GM23248 (cell line): ENCODE measurements around the gene HSPB7. TPM values are rescaled to one million over a fixed set of nuclear protein-coding genes. Genes with fewer than 3 reads are reported as not detected.
"Not testable (repeated sequence)": the region's sequence is repeated elsewhere in the genome, so short reads cannot be mapped to it uniquely, and the experiment has no call there.

Experiments used
- DNase-seq: peaks from one replicate; pipeline ENCODE4 v3.0.0-alpha.2; 2015
- H2AFZ ChIP-seq: fragments of 200-600 bp; sonication (generic); 2 replicates; pipeline ENCODE4 v1.6.1; 2016; ENCODE audit warnings: antibody characterized with exemption
- H3F3A ChIP-seq: fragments of 200-600 bp; sonication (generic); 2 replicates; pipeline ENCODE4 v1.6.1; 2016; ENCODE audit warnings: mild to moderate bottlenecking, antibody characterized with exemption, mixed run types; ENCODE audit not compliant: insufficient read depth
- H3K27ac ChIP-seq: fragments of 200-600 bp; sonication (generic); 2 replicates; pipeline ENCODE4 v1.5.1; 2016; ENCODE audit warnings: mild to moderate bottlenecking
- H3K27me3 ChIP-seq: fragments of 200-600 bp; sonication (generic); replicated peaks from 2 replicates; pipeline ENCODE4 v1.6.1; 2016; ENCODE audit warnings: mild to moderate bottlenecking; ENCODE audit not compliant: insufficient read depth
- H3K36me3 ChIP-seq: fragments of 200-600 bp; sonication (generic); 2 replicates; pipeline ENCODE4 v1.6.1; 2016; ENCODE audit warnings: low read depth, mild to moderate bottlenecking
- H3K4me1 ChIP-seq: fragments of 200-600 bp; sonication (generic); 2 replicates; pipeline ENCODE4 v1.6.1; 2016; ENCODE audit warnings: mild to moderate bottlenecking; ENCODE audit not compliant: insufficient read depth
- H3K4me2 ChIP-seq: fragments of 200-600 bp; sonication (generic); one replicate; pipeline ENCODE4 v1.6.1; 2016; ENCODE audit warnings: mild to moderate bottlenecking; ENCODE audit not compliant: unreplicated experiment
- H3K4me3 ChIP-seq: fragments of 200-600 bp; sonication (generic); 2 replicates; pipeline ENCODE4 v1.5.1; 2016; ENCODE audit warnings: mild to moderate bottlenecking
- H3K79me2 ChIP-seq: fragments of 200-600 bp; sonication (generic); 2 replicates; pipeline ENCODE4 v1.6.1; 2016; ENCODE audit warnings: mild to moderate bottlenecking; ENCODE audit not compliant: insufficient read depth
- H3K9ac ChIP-seq: fragments of 200-600 bp; sonication (generic); 2 replicates; pipeline ENCODE4 v1.6.1; 2016; ENCODE audit warnings: mild to moderate bottlenecking
- H3K9me2 ChIP-seq: fragments of 200-600 bp; sonication (generic); 2 replicates; pipeline ENCODE4 v1.6.1; 2016; ENCODE audit warnings: mixed run types, mild to moderate bottlenecking, moderate library complexity; ENCODE audit not compliant: insufficient read depth
- H3K9me3 ChIP-seq: fragments of 200-600 bp; sonication (generic); one replicate; pipeline ENCODE4 v1.6.1; 2017; ENCODE audit warnings: low read depth
- H4K20me1 ChIP-seq: fragments of 200-600 bp; sonication (generic); 2 replicates; pipeline ENCODE4 v1.6.0; 2016; ENCODE audit not compliant: insufficient read depth
- EZH2 ChIP-seq: fragments of 200-600 bp; sonication (generic); IDR thresholded peaks from 2 replicates; pipeline ENCODE4 v1.6.1; 2018; ENCODE audit warnings: antibody characterized with exemption, mild to moderate bottlenecking; ENCODE audit not compliant: insufficient read depth, poor library complexity, severe bottlenecking
- EZH2phosphoT487 ChIP-seq: fragments of 200-600 bp; sonication (generic); IDR thresholded peaks from 2 replicates; pipeline ENCODE4 v1.6.1; 2018; ENCODE audit warnings: antibody characterized with exemption, moderate library complexity, mild to moderate bottlenecking, low read depth; ENCODE audit not compliant: insufficient read depth
- WGBS, 2 experiments: methylation state at CpG; one replicate each; pipeline ENCODE4 v1.1.6; 2015 to 2017; ENCODE audit warnings: low lambda C conversion rate in 2 of 2, low coverage in 1 of 2; ENCODE audit errors: missing lambda C conversion rate in 2 of 2; 5-methylcytosine and 5-hydroxymethylcytosine counted together
- in situ Hi-C: fragments of 300-500 bp; cut with MboI; formaldehyde crosslinking; loops from 2 replicates; pipeline ENCODE4 v1.15.0; 2020
- polyA plus RNA-seq: library from polyadenylated mRNA; unstranded; fragments of >200 nt; fragmentation: Nextera tagmentation; extraction: Ambion mirVana; gene quantifications from 2 replicates; pipeline ENCODE4 v1.2.1, GENCODE V29; 2016
- total RNA-seq: library from RNA; depleted of rRNA; stranded (reverse); fragments of >200 nt; shearing (Covaris generic); gene quantifications from 2 replicates; pipeline ENCODE4 v1.2.3, GENCODE V29; 2014

HSPB7 gene
- total and polyA plus RNA-seq, 2 experiments from 2014 or later = 22.9 to 111 TPM

DNA sequence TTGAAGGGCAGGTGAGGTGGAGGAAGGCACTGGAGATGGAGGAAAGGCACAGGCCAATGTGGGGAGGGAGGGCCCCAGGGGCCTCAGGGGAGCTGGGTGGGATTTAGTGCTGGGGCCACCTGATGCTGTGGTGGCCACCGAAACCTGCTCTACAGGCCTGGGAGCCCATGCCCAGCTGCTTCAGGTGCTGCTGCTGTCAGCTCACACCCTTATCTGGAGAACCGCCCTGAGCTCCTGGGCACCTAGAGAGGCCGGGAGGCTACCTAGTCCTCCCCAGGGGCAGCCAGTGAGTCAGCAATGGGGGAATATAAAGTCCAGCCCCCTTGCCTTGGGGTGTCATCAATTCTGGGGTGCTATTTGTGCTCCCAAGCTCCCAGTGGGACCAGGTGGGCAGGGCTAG, 43.4 kb upstream of the HSPB7 start:
- H3K9ac ChIP-seq = no peak overlapping the region
- H3K9me2 ChIP-seq = no peaks in the 10 kb centered on the region
- no peaks in the 10 kb centered on the region for H4K20me1 ChIP-seq
- no peaks in the 10 kb centered on the region for H3K79me2 ChIP-seq
- H3K27me3 ChIP-seq = peaks cover 7% of the 10 kb centered on the region; the same call in 1 of the 2 replicates
- TF ChIP-seq EZH2phosphoT487 = no peak
- TF ChIP-seq EZH2 = no peak
- no peaks in the 10 kb centered on the region for H3K4me1 ChIP-seq
- DNase-seq = no peak
- H2AFZ ChIP-seq = no peak overlapping the region
- no peak overlapping the region for H3K4me3 ChIP-seq
- in situ Hi-C loops = no loop called here
- H3K4me2 ChIP-seq = no peak overlapping the region
- H3K27ac ChIP-seq = no peak overlapping the region
- H3K36me3 ChIP-seq = no peaks in the 10 kb centered on the region
- no peaks in the 10 kb centered on the region for H3K9me3 ChIP-seq
- 92 to 100% methylated on average over 2 to 3 of the region's 3 CpGs for whole genome bisulfite sequencing, 2 experiments
- H3F3A ChIP-seq = no peaks in the 10 kb centered on the region

DNA sequence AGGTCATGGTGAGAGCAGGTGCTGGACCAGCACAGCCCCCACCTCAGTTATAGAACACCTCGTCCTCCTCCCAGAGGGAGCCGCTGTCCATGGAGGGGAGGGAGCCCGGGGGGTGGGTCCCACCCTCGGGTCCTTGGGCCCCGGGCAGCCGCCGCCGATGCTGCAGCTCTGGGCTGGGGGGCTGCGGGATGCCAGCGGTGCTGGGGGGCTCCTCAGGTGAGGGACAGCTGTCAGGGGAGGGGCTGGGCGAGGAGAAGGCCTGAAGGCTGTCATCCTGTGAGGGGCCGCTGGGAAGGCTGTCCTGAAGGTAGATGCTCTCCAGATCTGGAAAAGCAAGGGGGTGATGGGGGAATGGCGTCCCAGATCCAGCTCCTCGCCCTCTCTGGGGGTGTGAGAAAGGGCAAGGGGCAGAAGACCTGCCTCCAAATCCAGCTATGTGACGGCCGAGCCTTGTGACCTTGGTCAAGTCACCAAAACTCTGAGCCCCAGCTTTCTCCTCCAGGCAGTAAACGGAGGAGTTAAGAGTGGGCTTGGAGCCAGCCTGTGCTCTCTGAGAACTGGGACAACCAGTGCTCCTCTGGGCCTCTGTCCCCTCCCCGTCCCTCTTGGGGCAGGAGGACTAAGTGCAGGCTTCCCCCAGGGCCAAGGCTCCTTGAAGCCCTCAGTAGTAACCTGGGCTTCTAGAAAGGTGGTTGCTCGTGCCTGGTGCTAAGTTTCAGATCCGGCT, 40.7 kb upstream of the HSPB7 start:
- H3K79me2 ChIP-seq, H3K4me1 ChIP-seq, DNase-seq, H2AFZ ChIP-seq, H3K4me2 ChIP-seq, H3K27ac ChIP-seq, H3K9me2 ChIP-seq, H3K4me3 ChIP-seq, H3K27me3 ChIP-seq, H3K9ac ChIP-seq, H3K36me3 ChIP-seq, in situ Hi-C loops, H3K9me3 ChIP-seq, H3F3A ChIP-seq, H4K20me1 ChIP-seq: not testable (repeated sequence)
- whole genome bisulfite sequencing, 2 experiments = 56 to 58% methylated on average over 5 to 15 of the region's 20 CpGs

DNA sequence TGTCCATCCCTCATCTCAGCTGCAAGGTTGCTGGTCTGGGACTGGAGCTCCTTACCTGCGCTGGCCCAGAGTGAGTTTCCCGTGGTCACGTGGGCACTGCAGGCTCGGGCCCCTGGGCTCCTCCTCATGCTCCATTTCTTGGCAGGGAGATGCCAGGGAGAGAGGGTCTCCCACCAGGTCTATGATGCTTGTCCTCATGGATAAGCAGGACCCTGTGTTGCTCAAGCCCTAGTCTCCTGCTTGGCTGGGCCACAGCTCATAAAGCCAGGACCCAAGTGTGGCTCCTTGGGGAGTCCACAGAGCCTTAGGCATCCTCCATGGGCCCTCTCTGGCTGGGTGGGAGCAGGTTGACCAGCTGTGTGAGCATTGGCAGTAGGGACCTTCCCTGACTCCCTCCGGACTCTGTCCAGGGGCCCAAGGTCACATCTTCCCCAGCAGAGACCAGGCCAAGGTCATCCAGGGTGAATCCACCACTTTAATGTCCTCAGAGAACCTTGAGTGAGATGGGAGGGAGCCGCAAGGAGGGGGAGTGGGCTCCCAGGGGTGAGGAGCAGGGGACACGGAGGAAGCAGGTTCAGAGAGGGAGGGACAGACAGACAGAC, 39.6 kb upstream of the HSPB7 start:
- H3K4me3 ChIP-seq, H3K27me3 ChIP-seq, H3K79me2 ChIP-seq, H3K36me3 ChIP-seq, H3K9ac ChIP-seq, H3K9me3 ChIP-seq, H3K9me2 ChIP-seq, H3K4me1 ChIP-seq, H3F3A ChIP-seq, H3K27ac ChIP-seq, in situ Hi-C loops, DNase-seq, H2AFZ ChIP-seq, H3K4me2 ChIP-seq, H4K20me1 ChIP-seq: not testable (repeated sequence)
- WGBS, 2 experiments = 72 to 78% methylated on average over 7 of the region's 7 CpGs

GRCh38 chr1:16056521-16056912, 38.7 kb upstream of the HSPB7 start:
- H3K9me2 ChIP-seq, H3K4me3 ChIP-seq, H3K36me3 ChIP-seq, H3K27me3 ChIP-seq, H3K79me2 ChIP-seq, H4K20me1 ChIP-seq, H3K4me2 ChIP-seq, DNase-seq, in situ Hi-C loops, H3K27ac ChIP-seq, H3K9ac ChIP-seq, H3K9me3 ChIP-seq, H3F3A ChIP-seq, H3K4me1 ChIP-seq, H2AFZ ChIP-seq: not testable (repeated sequence)
- WGBS, 2 experiments = 28 to 47% methylated on average over 3 of the region's 4 CpGs
